Measurements from ENCODE around the gene ZNF444. TPM values are rescaled to one million over a fixed set of nuclear protein-coding genes. Genes with fewer than 3 reads are reported as not detected.
"Not testable (repeated sequence)": the region's sequence is repeated elsewhere in the genome, so short reads cannot be mapped to it uniquely, and the experiment has no call there.

Gene ZNF444
- total RNA-seq, 2 donors from 2014 or later, result 50.3 to 95.9 TPM

GRCh38 chr19:56193981-56194640 is 53.0 kb downstream of the ZNF444 start:
- no peaks in the 10 kb centered on the region for H3K4me1 ChIP-seq
- TF ChIP-seq POLR2A (IDR thresholded peaks at IDR 0.05) (no peak), CTCF (IDR thresholded peaks at IDR 0.05) (no peak)
- DNase-seq (no peak), ATAC-seq (no peak)
- H3K36me3 ChIP-seq (replicated peaks in 1 of 2; ENCODE audit: insufficient read depth in 1 of 2, low read depth in 2 of 2), result no peaks in the 10 kb centered on the region
- no peaks in the 10 kb centered on the region for H3K27me3 ChIP-seq
- no peak overlapping the region for H3K4me3 ChIP-seq
- H3K27ac ChIP-seq, result no peak overlapping the region
- intact Hi-C loops (cut with DNase I), result no loop called here
- WGBS, 2 donors, result 68 to 78% methylated on average over 12 of the region's 12 CpGs
- H3K9me3 ChIP-seq, result no peaks in the 10 kb centered on the region

GRCh38 chr19:56197646-56198045 is 56.6 kb downstream of the ZNF444 start, which contains the start of gene ZSCAN5B:
Gene ZSCAN5B (minus strand): TSS chr19:56197783. CDS start chr19:56193052, 4,731 bp downstream.
- ATAC-seq; H3K36me3 ChIP-seq (replicated peaks in 1 of 2; ENCODE audit: insufficient read depth in 1 of 2, low read depth in 2 of 2); H3K27me3 ChIP-seq; H3K9me3 ChIP-seq; DNase-seq; intact Hi-C loops (cut with DNase I); H3K4me1 ChIP-seq; H3K4me3 ChIP-seq; H3K27ac ChIP-seq: not testable (repeated sequence)
- WGBS, 2 donors, result 84 to 85% methylated on average over 22 to 23 of the region's 23 CpGs

GRCh38 chr19:56199687-56200086 is 58.6 kb downstream of the ZNF444 start:
- ATAC-seq (no peak), DNase-seq (no peak)
- H3K4me1 ChIP-seq, result no peaks in the 10 kb centered on the region
- no peaks in the 10 kb centered on the region for H3K36me3 ChIP-seq (replicated peaks in 1 of 2; ENCODE audit: insufficient read depth in 1 of 2, low read depth in 2 of 2)
- H3K4me3 ChIP-seq, result no peak overlapping the region
- no peaks in the 10 kb centered on the region for H3K9me3 ChIP-seq
- 48 to 57% methylated on average over 7 of the region's 7 CpGs for WGBS, 2 donors
- intact Hi-C loops (cut with DNase I), result no loop called here
- no peak overlapping the region for H3K27ac ChIP-seq
- TF ChIP-seq CTCF (IDR thresholded peaks at IDR 0.05) (no peak), POLR2A (IDR thresholded peaks at IDR 0.05) (no peak)
- H3K27me3 ChIP-seq, result no peaks in the 10 kb centered on the region

GRCh38 chr19:56201973-56202372 is 60.9 kb downstream of the ZNF444 start, which contains the start of gene ZSCAN5C:
Gene ZSCAN5C (plus strand): TSS chr19:56202273. CDS start chr19:56205914, 3,641 bp downstream.
- Histone ChIP-seq H3K4me3 (no peak within 1 kb of the TSS), H3K27me3 (no peaks in the 10 kb centered on the region), H3K36me3 (replicated peaks in 1 of 2; ENCODE audit: insufficient read depth in 1 of 2, low read depth in 2 of 2) (no peaks in the 10 kb centered on the region), H3K4me1 (no peaks in the 10 kb centered on the region), H3K9me3 (no peaks in the 10 kb centered on the region), H3K27ac (no peak within 1 kb of the TSS)
- DNase-seq (no peak), ATAC-seq (no peak)
- no peak for TF ChIP-seq CTCF (IDR thresholded peaks at IDR 0.05)
- TF ChIP-seq POLR2A (IDR thresholded peaks at IDR 0.05), result no peak
- intact Hi-C loops (cut with DNase I), result no loop called here
- 77 to 79% methylated on average over 3 of the region's 3 CpGs for WGBS, 2 donors

- H3K9me3 ChIP-seq; H3K4me3 ChIP-seq; H3K27me3 ChIP-seq; DNase-seq; H3K36me3 ChIP-seq (replicated peaks in 1 of 2; ENCODE audit: insufficient read depth in 1 of 2, low read depth in 2 of 2); intact Hi-C loops (cut with DNase I); ATAC-seq; H3K27ac ChIP-seq; H3K4me1 ChIP-seq: not testable (repeated sequence)
- 64 to 72% methylated on average over 5 of the region's 5 CpGs for WGBS, 2 donors
Observed at GRCh38 chr19:56207581-56207980, 66.5 kb downstream of the ZNF444 start.

- no peaks in the 10 kb centered on the region for H3K36me3 ChIP-seq (replicated peaks in 1 of 2; ENCODE audit: insufficient read depth in 1 of 2, low read depth in 2 of 2)
- no peak overlapping the region for H3K4me3 ChIP-seq
- DNase-seq, result no peak
- TF ChIP-seq CTCF (IDR thresholded peaks at IDR 0.05), result no peak
- no peak for TF ChIP-seq POLR2A (IDR thresholded peaks at IDR 0.05)
- 67 to 74% methylated on average over 12 of the region's 12 CpGs for WGBS, 2 donors
- no peaks in the 10 kb centered on the region for H3K4me1 ChIP-seq
- no peaks in the 10 kb centered on the region for H3K9me3 ChIP-seq
- ATAC-seq, result no peak
- H3K27ac ChIP-seq, result no peak overlapping the region
- no peaks in the 10 kb centered on the region for H3K27me3 ChIP-seq
- intact Hi-C loops (cut with DNase I), result no loop called here
Observed at GRCh38 chr19:56209091-56209490, 68.0 kb downstream of the ZNF444 start.

GRCh38 chr19:56210036-56210435 is 68.9 kb downstream of the ZNF444 start:
- H3K27ac ChIP-seq; H3K4me3 ChIP-seq; ATAC-seq; DNase-seq; H3K27me3 ChIP-seq; intact Hi-C loops (cut with DNase I); H3K36me3 ChIP-seq (replicated peaks in 1 of 2; ENCODE audit: insufficient read depth in 1 of 2, low read depth in 2 of 2); H3K4me1 ChIP-seq; H3K9me3 ChIP-seq: not testable (repeated sequence)
- 77 to 83% methylated on average over 7 to 9 of the region's 9 CpGs for WGBS, 2 donors

Measured in body of pancreas (tissue), 4 donors.